ENCODE measurements around the gene KCP.

DNA sequence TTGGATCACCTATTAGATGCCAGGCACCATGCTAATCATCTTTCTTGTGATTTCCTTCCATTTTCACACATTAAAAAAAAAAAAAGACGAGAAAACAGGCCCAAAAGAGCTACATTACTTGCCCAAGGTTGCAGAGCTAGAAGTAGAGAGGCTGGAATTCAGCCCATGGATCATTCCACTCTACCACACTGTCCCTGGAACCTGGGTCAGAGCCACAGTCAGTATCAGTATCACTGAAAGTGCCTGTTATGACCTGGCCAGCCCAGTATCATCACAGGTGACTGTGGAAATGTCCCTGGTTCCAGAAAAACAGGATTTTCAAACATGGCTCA, 83.6 kb downstream of the KCP start:
- TF ChIP-seq, protein P1, sequence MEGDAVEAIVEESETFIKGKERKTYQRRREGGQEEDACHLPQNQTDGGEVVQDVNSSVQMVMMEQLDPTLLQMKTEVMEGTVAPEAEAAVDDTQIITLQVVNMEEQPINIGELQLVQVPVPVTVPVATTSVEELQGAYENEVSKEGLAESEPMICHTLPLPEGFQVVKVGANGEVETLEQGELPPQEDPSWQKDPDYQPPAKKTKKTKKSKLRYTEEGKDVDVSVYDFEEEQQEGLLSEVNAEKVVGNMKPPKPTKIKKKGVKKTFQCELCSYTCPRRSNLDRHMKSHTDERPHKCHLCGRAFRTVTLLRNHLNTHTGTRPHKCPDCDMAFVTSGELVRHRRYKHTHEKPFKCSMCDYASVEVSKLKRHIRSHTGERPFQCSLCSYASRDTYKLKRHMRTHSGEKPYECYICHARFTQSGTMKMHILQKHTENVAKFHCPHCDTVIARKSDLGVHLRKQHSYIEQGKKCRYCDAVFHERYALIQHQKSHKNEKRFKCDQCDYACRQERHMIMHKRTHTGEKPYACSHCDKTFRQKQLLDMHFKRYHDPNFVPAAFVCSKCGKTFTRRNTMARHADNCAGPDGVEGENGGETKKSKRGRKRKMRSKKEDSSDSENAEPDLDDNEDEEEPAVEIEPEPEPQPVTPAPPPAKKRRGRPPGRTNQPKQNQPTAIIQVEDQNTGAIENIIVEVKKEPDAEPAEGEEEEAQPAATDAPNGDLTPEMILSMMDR (conservative IDR thresholded peaks at IDR 0.05; ENCODE audit: low read length), result no peak
- no peak for TF ChIP-seq EZH2phosphoT487 (IDR thresholded peaks at IDR 0.05; ENCODE audit: borderline replicate concordance, low read depth, low read length)
